Aorta (tissue), 5 donors: ENCODE results near the gene AAR2. TPM values are rescaled to one million over a fixed set of nuclear protein-coding genes. Genes with fewer than 3 reads are reported as not detected.

Experiments used
- ATAC-seq: fragments of 200-7000 bp; cut with Tn5 transposase; one replicate; pipeline ENCODE4 v1.9.1; 2022; ENCODE audit warnings: moderate library complexity; ENCODE audit not compliant: low FRiP score
- DNase-seq, 2 donors: peaks; one replicate each; pipeline ENCODE4 v3.0.0-alpha.2; 2020
- H3K27ac ChIP-seq, 2 donors: one replicate each; pipeline ENCODE4 v1.5.1; 2013; ENCODE audit warnings: low read length in 2 of 2, mild to moderate bottlenecking in 2 of 2, moderate library complexity in 2 of 2, control low read depth in 1 of 2, inconsistent platforms in 1 of 2, low read depth in 1 of 2
- H3K27me3 ChIP-seq, 2 donors: one replicate each; pipeline ENCODE4 v1.6.1; 2013; ENCODE audit warnings: control low read depth in 1 of 2, low read length in 1 of 2, mild to moderate bottlenecking in 1 of 2, moderate library complexity in 1 of 2; ENCODE audit not compliant: insufficient read depth in 2 of 2, control insufficient read depth in 1 of 2
- H3K36me3 ChIP-seq, 2 donors: one replicate each; pipeline ENCODE4 v1.6.1; 2013; ENCODE audit warnings: control low read depth in 1 of 2, low read length in 1 of 2, mild to moderate bottlenecking in 1 of 2; ENCODE audit not compliant: insufficient read depth in 2 of 2, control insufficient read depth in 1 of 2
- H3K4me1 ChIP-seq, 2 donors: one replicate each; pipeline ENCODE4 v1.6.1; 2013; ENCODE audit warnings: low read length in 2 of 2, control low read depth in 1 of 2, mild to moderate bottlenecking in 1 of 2, moderate library complexity in 1 of 2; ENCODE audit not compliant: insufficient read depth in 2 of 2, control insufficient read depth in 1 of 2
- H3K4me3 ChIP-seq, 2 donors: one replicate each; pipeline ENCODE4 v1.5.1; 2013; ENCODE audit warnings: low read length in 2 of 2, control low read depth in 1 of 2, mild to moderate bottlenecking in 1 of 2
- H3K9me3 ChIP-seq: one replicate; pipeline ENCODE4 v1.6.1; 2013; ENCODE audit warnings: mild to moderate bottlenecking, low read length; ENCODE audit not compliant: control insufficient read depth
- WGBS, 2 donors: extraction: QIAGEN DNeasy Blood & Tissue Kit; methylation state at CpG; one replicate each; pipeline ENCODE4 v1.1.7; 2013; 5-methylcytosine and 5-hydroxymethylcytosine counted together
- intact Hi-C, 2 donors: fragments of 100-400 bp; cut with DNase I; formaldehyde crosslinking; loops; one replicate each; pipeline versions ENCODE4 v1.14.2 to v1.15.0; 2022
- polyA plus RNA-seq, 2 donors: library from polyadenylated mRNA; stranded (reverse); fragments of 200-250 nt; gene quantifications; one replicate each; pipeline ENCODE4 v1.2.3, GENCODE V29; 2013
- total RNA-seq, 2 donors: library from RNA; stranded (reverse); fragmentation: NEBNext Ultra II Directional; extraction: Animal tissue kit (Norgen Biotek cat#: 25700); gene quantifications; one replicate each; pipeline ENCODE4 v1.2.1, GENCODE V29; 2021
- donor health status: healthy with polysubstance abuse.
- donor health status: Bipolar disorder and iron deficiency.
- donor health status: DM: no; HTN: no; CAD: no.
- donor health status: DM: no; HTN: no; CAD: no.
- donor health status: DM: yes; HTN: yes; CAD: no.

The AAR2 gene
- total and polyA plus RNA-seq, 4 donors = 7.9 to 23.9 (median 19.7) TPM

DNA sequence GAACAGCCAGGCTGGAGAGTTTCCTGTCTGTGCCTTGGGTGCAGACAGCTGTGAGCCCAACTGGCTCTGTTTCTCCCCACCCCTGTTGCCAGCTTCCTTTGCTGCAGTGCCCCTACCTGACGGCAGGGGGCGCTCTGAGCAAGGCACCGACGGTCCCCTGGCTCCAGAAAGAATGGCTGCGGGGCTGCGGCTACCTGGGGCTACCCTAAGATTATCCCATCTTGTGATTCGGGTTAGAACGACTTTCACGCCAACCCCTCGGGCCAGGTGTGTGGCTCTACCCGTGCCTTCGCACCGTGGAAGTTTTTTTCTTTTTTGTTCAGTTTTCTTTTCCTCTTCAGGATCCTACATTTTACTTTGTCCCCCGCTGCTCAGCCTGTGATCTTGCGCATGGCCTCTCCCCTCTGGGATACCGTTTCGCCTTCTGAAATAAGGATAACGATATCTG is 33.4 kb upstream of the AAR2 start:
- peak; percentile 68 to 89 for DNase-seq
- peak; percentile 75 for ATAC-seq
- H3K4me1 ChIP-seq = no peaks in the 10 kb centered on the region
- no peak overlapping the region for H3K4me3 ChIP-seq
- no peaks in the 10 kb centered on the region for H3K9me3 ChIP-seq
- no peaks in the 10 kb centered on the region for H3K27me3 ChIP-seq
- WGBS, 2 donors = 46% methylated on average over 18 of the region's 18 CpGs
- H3K36me3 ChIP-seq = peaks cover 0 to 3% of the 10 kb centered on the region in 2 donors
- no peak overlapping the region for H3K27ac ChIP-seq
- intact Hi-C loops = loop anchor here (2.0 to 10.0 kb wide), 4 partner anchors 211 to 402 kb away; partner anchors contain the start of gene RAB5IF (in 1 of the 2)

DNA sequence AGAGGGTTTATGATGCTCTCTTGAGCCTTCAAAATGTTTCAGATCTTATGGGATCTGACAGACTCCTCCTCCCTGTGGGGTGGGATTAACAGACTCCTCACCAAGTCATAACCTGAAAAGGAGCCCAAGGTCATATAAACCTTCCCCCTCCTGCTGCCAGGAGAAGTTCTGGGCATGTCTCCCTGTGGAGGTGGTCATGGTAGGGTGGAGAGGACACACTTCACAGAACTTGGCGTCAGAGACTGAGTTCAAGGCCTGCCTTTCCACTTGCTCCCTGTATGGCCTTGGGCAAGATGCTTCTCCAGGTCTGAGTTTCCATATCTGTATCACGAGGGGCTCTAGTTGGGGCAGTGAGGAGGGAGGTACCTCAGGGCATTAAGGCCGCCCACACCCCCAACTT is 32.4 kb upstream of the AAR2 start:
- WGBS, 2 donors = 90 to 94% methylated on average over 3 of the region's 3 CpGs
- no peaks in the 10 kb centered on the region for H3K9me3 ChIP-seq
- H3K27me3 ChIP-seq = no peaks in the 10 kb centered on the region
- intact Hi-C loops = loop anchor here (2.0 to 10.0 kb wide), 4 partner anchors 212 to 401 kb away; partner anchors contain the start of gene RAB5IF (in 1 of the 2)
- no peak overlapping the region for H3K27ac ChIP-seq
- H3K36me3 ChIP-seq = peaks cover 0 to 3% of the 10 kb centered on the region in 2 donors
- no peaks in the 10 kb centered on the region for H3K4me1 ChIP-seq
- no peak overlapping the region for H3K4me3 ChIP-seq
- ATAC-seq (no peak), DNase-seq (no peak)

GRCh38 chr20:36205026-36205425 is 31.3 kb upstream of the AAR2 start:
- DNase-seq (no peak), ATAC-seq (no peak)
- WGBS, 2 donors = 87 to 88% methylated on average over 3 of the region's 3 CpGs
- Histone ChIP-seq H3K4me3 (no peak overlapping the region), H3K4me1 (no peaks in the 10 kb centered on the region), H3K36me3 (peaks cover 0 to 3% of the 10 kb centered on the region in 2 donors), H3K9me3 (no peaks in the 10 kb centered on the region), H3K27ac (no peak overlapping the region), H3K27me3 (no peaks in the 10 kb centered on the region)
- intact Hi-C loops = loop anchor here in 1 of 2 donors (10.0 kb wide), 1 partner anchor 400 kb away; the partner anchor contains the start of gene RAB5IF

DNA sequence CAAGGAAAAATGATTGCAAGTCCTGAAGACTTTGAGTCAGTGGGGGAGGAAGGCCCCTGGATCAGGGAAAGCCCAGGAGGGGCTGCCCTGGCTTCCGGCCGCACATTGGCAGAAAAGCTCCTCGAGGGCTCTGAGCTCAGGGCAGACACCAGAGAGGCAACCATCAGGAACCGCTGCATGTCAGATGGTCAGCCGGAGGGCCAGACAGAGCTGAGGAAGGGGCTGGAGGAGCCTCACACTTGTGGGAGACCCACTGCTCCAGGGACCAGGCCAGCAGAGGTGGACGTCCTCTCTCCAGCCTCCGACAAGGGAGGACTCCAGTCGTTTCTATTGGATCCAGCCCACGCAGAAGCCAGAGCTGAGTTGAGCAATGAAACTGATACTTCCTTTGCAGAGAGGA is 30.2 kb upstream of the AAR2 start:
- ATAC-seq (no peak), DNase-seq (no peak)
- Histone ChIP-seq H3K36me3 (peaks cover 0 to 3% of the 10 kb centered on the region in 2 donors), H3K27ac (no peak overlapping the region), H3K4me1 (no peaks in the 10 kb centered on the region), H3K27me3 (no peaks in the 10 kb centered on the region), H3K4me3 (no peak overlapping the region), H3K9me3 (no peaks in the 10 kb centered on the region)
- intact Hi-C loops = loop anchor here in 1 of 2 donors (10.0 kb wide), 1 partner anchor 399 kb away; the partner anchor contains the start of gene RAB5IF
- 86 to 92% methylated on average over 9 of the region's 9 CpGs for WGBS, 2 donors

GRCh38 chr20:36206641-36207040 is 29.6 kb upstream of the AAR2 start:
- DNase-seq (no peak), ATAC-seq (no peak)
- Histone ChIP-seq H3K27ac (no peak overlapping the region), H3K36me3 (peaks cover 0 to 3% of the 10 kb centered on the region in 2 donors), H3K4me1 (no peaks in the 10 kb centered on the region), H3K27me3 (no peaks in the 10 kb centered on the region), H3K9me3 (no peaks in the 10 kb centered on the region), H3K4me3 (no peak overlapping the region)
- 88 to 90% methylated on average over 9 of the region's 9 CpGs for WGBS, 2 donors
- intact Hi-C loops = loop anchor here in 1 of 2 donors (10.0 kb wide), 1 partner anchor 398 kb away; the partner anchor contains the start of gene RAB5IF

- intact Hi-C loops = loop anchor here in 1 of 2 donors (10.0 kb wide), 1 partner anchor 397 kb away; the partner anchor contains the start of gene RAB5IF
- no peak overlapping the region for H3K4me3 ChIP-seq
- no peaks in the 10 kb centered on the region for H3K4me1 ChIP-seq
- no peak for ATAC-seq
- H3K36me3 ChIP-seq = peaks cover 0 to 3% of the 10 kb centered on the region in 2 donors
- H3K9me3 ChIP-seq = no peaks in the 10 kb centered on the region
- H3K27ac ChIP-seq = no peak overlapping the region
- 89% methylated on average over 11 of the region's 11 CpGs for WGBS, 2 donors
- DNase-seq = no peak
- no peaks in the 10 kb centered on the region for H3K27me3 ChIP-seq
Observed at GRCh38 chr20:36207602-36208001, 28.7 kb upstream of the AAR2 start.

DNA sequence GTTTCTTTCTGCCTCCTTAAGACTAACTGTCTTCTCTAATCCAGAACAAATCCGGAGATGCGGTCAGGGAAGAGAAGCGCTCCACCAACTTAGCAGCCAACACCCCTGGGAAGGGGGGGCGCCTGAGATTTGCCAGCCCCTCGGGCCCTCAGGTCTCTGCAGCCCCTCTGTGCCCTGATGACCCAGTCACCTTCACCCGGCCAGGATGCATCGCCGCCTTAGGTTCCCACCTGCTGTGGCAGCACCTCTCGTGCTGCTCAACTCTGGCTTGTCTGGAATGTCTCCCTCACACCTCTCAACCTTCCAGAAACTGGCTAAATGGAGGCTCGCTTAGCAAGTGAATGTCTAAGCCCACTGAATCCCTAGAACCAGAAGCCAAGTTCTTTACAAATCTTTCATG is 28.0 kb upstream of the AAR2 start:
- H3K27me3 ChIP-seq = no peaks in the 10 kb centered on the region
- no peak for ATAC-seq
- peaks cover 0 to 3% of the 10 kb centered on the region in 2 donors for H3K36me3 ChIP-seq
- no peaks in the 10 kb centered on the region for H3K9me3 ChIP-seq
- H3K4me1 ChIP-seq = no peaks in the 10 kb centered on the region
- intact Hi-C loops = loop anchor here in 1 of 2 donors (10.0 kb wide), 1 partner anchor 397 kb away; the partner anchor contains the start of gene RAB5IF
- 88 to 89% methylated on average over 10 of the region's 10 CpGs for WGBS, 2 donors
- DNase-seq = no peak
- no peak overlapping the region for H3K4me3 ChIP-seq
- no peak overlapping the region for H3K27ac ChIP-seq

GRCh38 chr20:36210436-36211021 is 25.7 kb upstream of the AAR2 start:
- DNase-seq = no peak
- no peak overlapping the region for H3K27ac ChIP-seq

DNA sequence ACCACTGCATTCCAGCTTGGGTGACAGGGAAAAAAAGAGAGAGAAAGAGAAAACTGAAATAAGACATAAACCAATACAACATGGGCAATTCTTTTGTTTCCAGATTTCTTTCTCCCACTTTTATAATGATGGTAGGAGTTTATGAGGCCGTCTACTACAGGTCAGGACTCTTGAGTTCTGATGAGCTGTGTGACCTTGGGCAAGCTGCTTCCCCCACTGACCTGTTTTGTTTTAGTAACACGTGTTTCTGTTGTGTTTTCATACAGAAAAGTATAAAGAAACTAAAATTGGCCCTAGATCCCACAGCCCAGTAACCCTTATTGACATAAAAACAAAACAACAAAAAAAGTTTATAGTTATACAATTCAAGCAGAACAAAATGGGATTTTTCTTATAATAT is 22.9 kb upstream of the AAR2 start:
- Histone ChIP-seq H3K9me3 (no peaks in the 10 kb centered on the region), H3K27ac (no peak overlapping the region), H3K27me3 (no peaks in the 10 kb centered on the region), H3K4me1 (no peaks in the 10 kb centered on the region), H3K36me3 (peaks cover 0 to 3% of the 10 kb centered on the region in 2 donors), H3K4me3 (no peak overlapping the region)
- WGBS, 2 donors = 61 to 69% methylated on average over 2 of the region's 2 CpGs
- ATAC-seq (no peak), DNase-seq (no peak)
- intact Hi-C loops = no loop called here

More at GRCh38 chr20:36210436-36211021, 25.7 kb upstream of the AAR2 start:
- Histone ChIP-seq H3K4me3 (no peak overlapping the region), H3K9me3 (no peaks in the 10 kb centered on the region), H3K27me3 (no peaks in the 10 kb centered on the region), H3K4me1 (no peaks in the 10 kb centered on the region), H3K36me3 (peaks cover 2 to 3% of the 10 kb centered on the region in 2 donors)
- WGBS, 2 donors = 85 to 89% methylated on average over 5 of the region's 5 CpGs
- intact Hi-C loops = no loop called here
- ATAC-seq = no peak
